GM12878 (cell line): ENCODE data around the gene NFE2L3. TPM values are rescaled to one million over a fixed set of nuclear protein-coding genes. Genes with fewer than 3 reads are reported as not detected.

Experiments
- ATAC-seq: fragments of 200-7000 bp; cut with Tn5 transposase; 3 replicates; pipeline ENCODE4 v1.9.1; 2020; ENCODE audit warnings: mild to moderate bottlenecking, moderate library complexity
- BruUV-seq: library from RNA; stranded (reverse); fragments of 400-500 nt; replicated peaks from 2 replicates; lab custom pipeline; 2021; lab: Mats Ljungman, UMichigan
- CTCF ChIA-PET: fragments of 300-600 bp; sonication (Branson Sonifier 250); formaldehyde crosslinking; extraction: SDS; loops from one replicate; lab custom pipeline; 2021; ENCODE audit warnings: inconsistent platforms; lab: Yijun Ruan, JAX
- POLR2A ChIA-PET: fragments of 350-600 bp; formaldehyde crosslinking; extraction: SDS; loops from one replicate; lab custom pipeline; 2021; ENCODE audit warnings: inconsistent platforms; lab: Charles Lee
- RAD21 ChIA-PET: fragments of 300-600 bp; sonication (Branson Sonifier 250); formaldehyde crosslinking; loops from one replicate; lab custom pipeline; 2023; ENCODE audit warnings: antibody characterized with exemption; ENCODE audit not compliant: unreplicated experiment; lab: Charles Lee
- SMC1A ChIA-PET: fragments of 300-600 bp; sonication (Branson Sonifier 250); formaldehyde crosslinking; loops from one replicate; lab custom pipeline; 2023; ENCODE audit not compliant: unreplicated experiment, uncharacterized antibody; lab: Charles Lee
- DNase-seq: peaks from one replicate; pipeline ENCODE4 v3.0.0-alpha.2; 2011; ENCODE audit warnings: low read depth, low spot score
- FAIRE-seq: peaks from 3 replicates; lab custom pipeline; 2011; peaks lifted over from hg19 to GRCh38; lab: Jason Lieb, UNC
- H2AFZ ChIP-seq: 2 replicates; pipeline ENCODE4 v1.6.0; 2011; ENCODE audit warnings: low read depth, low read length, control low read depth; ENCODE audit not compliant: control insufficient read depth
- H3K27ac ChIP-seq: 2 replicates; pipeline ENCODE4 v1.5.1; 2011; ENCODE audit warnings: control low read depth; ENCODE audit not compliant: control insufficient read depth, insufficient read depth
- H3K27me3 ChIP-seq, 2 experiments: replicated peaks in 1 of 2; 2 replicates each; pipeline versions ENCODE4 v1.6.0 to v1.6.1; 2011; ENCODE audit warnings: low read length in 1 of 2; ENCODE audit not compliant: control insufficient read depth in 2 of 2, insufficient read depth in 2 of 2
- H3K36me3 ChIP-seq, 2 experiments: 2 replicates each; pipeline ENCODE4 v1.5.1; 2011; ENCODE audit warnings: low read length in 1 of 2; ENCODE audit not compliant: control insufficient read depth in 2 of 2, insufficient read depth in 2 of 2
- H3K4me1 ChIP-seq: 2 replicates; pipeline ENCODE4 v1.6.1; 2011; ENCODE audit warnings: mild to moderate bottlenecking, low read length, moderate library complexity, mixed read lengths; ENCODE audit not compliant: control insufficient read depth, insufficient read depth
- H3K4me2 ChIP-seq: 2 replicates; pipeline ENCODE4 v1.6.0; 2011; ENCODE audit warnings: control low read depth; ENCODE audit not compliant: control insufficient read depth, insufficient read depth
- H3K4me3 ChIP-seq: fragments of 200-600 bp; sonication (generic); 2 replicates; pipeline ENCODE4 v1.5.1; 2016
- H3K79me2 ChIP-seq: 2 replicates; pipeline ENCODE4 v1.6.0; 2011; ENCODE audit warnings: low read length; ENCODE audit not compliant: control insufficient read depth, insufficient read depth
- H3K9ac ChIP-seq: 2 replicates; pipeline ENCODE4 v1.8.0; 2011; ENCODE audit warnings: low read length, control low read depth, mixed read lengths; ENCODE audit not compliant: control insufficient read depth, insufficient read depth
- H3K9me3 ChIP-seq: replicated peaks from 3 replicates; pipeline ENCODE4 v1.5.1; 2011; ENCODE audit warnings: mild to moderate bottlenecking, low read length; ENCODE audit not compliant: control insufficient read depth, insufficient read depth
- H4K20me1 ChIP-seq: 2 replicates; pipeline ENCODE4 v1.6.0; 2011; ENCODE audit not compliant: control insufficient read depth, insufficient read depth
- CBX3 ChIP-seq: fragments of 200-600 bp; sonication (generic); IDR thresholded peaks from 2 replicates; pipeline ENCODE4 v1.6.1; 2016; ENCODE audit warnings: low read depth, borderline replicate concordance
- IRF4 ChIP-seq: IDR thresholded peaks from 2 replicates; pipeline ENCODE4 v1.6.1; 2011; ENCODE audit warnings: low read depth, low read length
- MLLT1 ChIP-seq: fragments of 450-650 bp; IDR thresholded peaks from 2 replicates; pipeline ENCODE4 v1.6.1; 2016; ENCODE audit warnings: mild to moderate bottlenecking
- SMC3 ChIP-seq: IDR thresholded peaks from 2 replicates; pipeline ENCODE4 v1.6.1; 2011; ENCODE audit warnings: low read length, improper control_type of control experiment, borderline replicate concordance
- SRF ChIP-seq, 2 experiments: IDR thresholded peaks; 2 replicates each; pipeline ENCODE4 v1.6.1; 2011; ENCODE audit warnings: low read depth in 2 of 2, low read length in 2 of 2, mild to moderate bottlenecking in 1 of 2, moderate library complexity in 1 of 2
- TBL1XR1 ChIP-seq: IDR thresholded peaks from 2 replicates; pipeline ENCODE4 v1.6.1; 2012; ENCODE audit warnings: low read depth, low read length, improper control_type of control experiment
- YY1 ChIP-seq: IDR thresholded peaks from 2 replicates; pipeline ENCODE4 v1.6.1; 2011; ENCODE audit warnings: low read depth, mild to moderate bottlenecking, low read length
- ZZZ3 ChIP-seq: IDR thresholded peaks from 2 replicates; pipeline ENCODE4 v1.6.1; 2011; ENCODE audit warnings: low read depth; ENCODE audit not compliant: control insufficient read depth, insufficient read length
- WGBS: methylation state at CpG from one replicate; pipeline ENCODE4 v1.1.6; 2016; ENCODE audit warnings: low lambda C conversion rate; ENCODE audit not compliant: insufficient replicate concordance, insufficient coverage; ENCODE audit errors: missing lambda C conversion rate; 5-methylcytosine and 5-hydroxymethylcytosine counted together
- in situ Hi-C: fragments of 300-500 bp; cut with MboI; formaldehyde crosslinking; loops from 9 replicates; pipeline ENCODE4 v1.14.3; 2018; ENCODE audit warnings: mixed read lengths
- intact Hi-C: fragments of 100-400 bp; cut with micrococcal nuclease; formaldehyde crosslinking; loops from one replicate; pipeline ENCODE4 v1.14.2; 2022; ENCODE audit not compliant: unreplicated experiment
- polyA plus RNA-seq, 11 experiments: library from polyadenylated mRNA; depleted of rRNA in 4 of 11; unstranded in 6 of 11; stranded (reverse) in 5 of 11; fragments of >200 nt; fragmentation: Nextera tagmentation in 4 of 11; fragmentation: Illumina TruSeq in 1 of 11; extraction: Ambion mirVana in 4 of 11; extraction: Trizol in 1 of 11; gene quantifications; 1 replicate in 1 of 11; 2 replicates in 10 of 11; pipeline versions ENCODE4 v1.2.1 to v1.2.3, GENCODE V29; 2011 to 2016; ENCODE audit warnings: inconsistent platforms in 2 of 11, missing spikeins in 2 of 11, low read depth in 1 of 11
- total RNA-seq, 4 experiments: library from RNA; depleted of rRNA in 3 of 4; stranded (reverse); fragments of >200 nt in 3 of 4; fragmentation: Illumina TruSeq in 1 of 4; extraction: Trizol in 1 of 4; gene quantifications; 2 replicates each; pipeline versions ENCODE4 v1.2.1 to v1.2.3, GENCODE V29; 2013 to 2021

Gene NFE2L3
- total and polyA plus RNA-seq, 10 of the 15 experiments (the other 5 are each of a cell fraction or from before 2014, with no cell fraction given), result 4.4 to 34.9 (median 13.0) TPM

GRCh38 chr7:26115650-26116049, 36.3 kb upstream of the NFE2L3 start:
- H3K27ac ChIP-seq, result no peak overlapping the region
- in situ Hi-C loops (no loop called here), intact Hi-C loops (no loop called here)
- no peak overlapping the region for H3K4me2 ChIP-seq
- ATAC-seq (no peak), FAIRE-seq (no peak), DNase-seq (no peak)
- no peaks in the 10 kb centered on the region for H3K9me3 ChIP-seq
- peaks cover 7% of the 10 kb centered on the region for H3K4me1 ChIP-seq
- ChIA-PET POLR2A (no interaction called here), SMC1A (no interaction called here), CTCF (interaction anchor here (0.9 to 1.2 kb wide), 3 partner anchors 11 to 25 kb away, joined by 3 to 4 read pairs (median 4); no protein-coding TSS in a partner anchor), RAD21 (no interaction called here)
- H2AFZ ChIP-seq, result no peak overlapping the region
- H3K79me2 ChIP-seq, result no peaks in the 10 kb centered on the region
- H3K9ac ChIP-seq, result no peak overlapping the region
- H4K20me1 ChIP-seq, result no peaks in the 10 kb centered on the region
- no peaks in the 10 kb centered on the region for H3K27me3 ChIP-seq
- no TSS peak for BruUV-seq
- TF ChIP-seq YY1 (no peak), ZZZ3 (no peak), SRF (IDR thresholded peaks at IDR 0.05; ENCODE audit: low read depth in 2 of 2, low read length in 2 of 2) (no peak), MLLT1 (no peak), TBL1XR1 (no peak), SMC3 (no peak), IRF4 (no peak), CBX3 (no peak)
- H3K4me3 ChIP-seq, result no peak overlapping the region
- WGBS, result 41% methylated on average over 5 of the region's 5 CpGs
- H3K36me3 ChIP-seq, result no peaks in the 10 kb centered on the region
